HEK293 (cell line): Measurements from ENCODE around the gene ATPAF2.

Experiments
- HIC1 ChIP-seq: fragments of 450-650 bp; formaldehyde crosslinking; IDR thresholded peaks from 2 replicates; pipeline ENCODE4 v1.5.1; 2016; ENCODE audit warnings: missing biosample characterization, missing genetic modification characterization
- PATZ1 ChIP-seq: fragments of 450-650 bp; formaldehyde crosslinking; IDR thresholded peaks from 2 replicates; pipeline ENCODE4 v1.5.1; 2016; ENCODE audit warnings: missing biosample characterization, missing genetic modification characterization
- ZNF404 ChIP-seq: fragments of 450-650 bp; formaldehyde crosslinking; IDR thresholded peaks from 2 replicates; pipeline ENCODE4 v1.5.1; 2017; ENCODE audit warnings: missing biosample characterization, missing genetic modification characterization

- TF ChIP-seq HIC1 (tag by site-specific recombination) (no peak), ZNF404 (tag by site-specific recombination) (no peak), PATZ1 (no peak)
These were observed 20.5 kb downstream of the ATPAF2 start for GRCh38 chr17:18018411-18018921.
